Measurements from ENCODE around the gene ARPC1A.

ARPC1A gene

DNA sequence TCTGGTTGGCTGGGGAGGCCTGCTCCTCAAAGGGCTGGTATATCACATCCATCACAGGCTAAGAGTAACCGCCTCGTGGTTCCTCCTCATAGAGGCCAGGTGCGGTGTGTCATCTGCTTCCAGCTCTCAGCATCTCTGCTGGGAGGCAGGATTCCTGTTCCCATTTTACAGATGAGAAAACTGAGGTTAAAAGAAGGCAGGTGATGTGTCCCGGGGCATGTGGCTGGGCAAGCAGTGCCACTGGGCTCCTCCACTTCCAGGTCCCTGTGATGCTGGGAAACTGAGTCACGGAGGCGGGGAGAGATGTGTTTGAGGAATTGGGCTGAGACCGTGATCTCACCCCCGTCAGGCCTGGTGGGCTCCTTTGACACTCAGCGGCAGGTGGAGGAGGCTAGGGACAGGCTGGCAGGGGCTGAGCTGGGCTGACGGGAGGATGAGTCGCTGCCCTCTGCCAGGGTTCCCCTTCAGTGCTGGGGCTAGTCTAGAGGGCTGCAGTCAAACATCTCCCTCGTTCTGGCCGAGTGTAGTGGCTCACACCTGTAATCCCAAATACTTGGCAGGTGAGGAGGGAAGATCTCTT is 58.2 kb downstream of the ARPC1A start:
- Histone ChIP-seq H3K27ac (ENCODE audit: low read length, poor library complexity, severe bottlenecking) (no peak overlapping the region), H3K23ac (ENCODE audit: low read length in 2 of 2) (no peak overlapping the region), H3K27me3 (ENCODE audit: control insufficient read depth in 1 of 2, insufficient read depth in 1 of 2, low read length in 2 of 2) (no peaks in the 10 kb centered on the region), H3K9me3 (ENCODE audit: control insufficient read depth, low read length) (no peaks in the 10 kb centered on the region), H2BK120ac (ENCODE audit: low read depth, low read length) (no peak overlapping the region), H4K8ac (ENCODE audit: low read length) (no peak overlapping the region), H3K4ac (ENCODE audit: low read depth in 1 of 2, low read length in 2 of 2) (no peak overlapping the region), H3K9ac (ENCODE audit: low read length) (no peak overlapping the region), H3K79me1 (replicated peaks; ENCODE audit: low read length, poor library complexity, severe bottlenecking) (peaks cover 36% of the 10 kb centered on the region), H3K4me2 (ENCODE audit: low read length, poor library complexity, severe bottlenecking) (no peak overlapping the region), H2AFZ (ENCODE audit: low read depth, low read length) (no peak overlapping the region), H2BK15ac (ENCODE audit: low read depth, poor library complexity, severe bottlenecking) (no peak overlapping the region), H2BK12ac (ENCODE audit: low read length in 2 of 2) (peak overlapping the region in 1 of 2 experiments; percentile 18), H4K91ac (ENCODE audit: low read length) (no peak overlapping the region), H3K4me3 (ENCODE audit: insufficient read depth in 1 of 2, low read depth in 1 of 2, low read length in 2 of 2) (no peak overlapping the region), H2AK5ac (ENCODE audit: low read length, severe bottlenecking) (no peak overlapping the region), H3K4me1 (ENCODE audit: control insufficient read depth, insufficient read depth, low read depth, low read length) (peaks cover 36% of the 10 kb centered on the region), H3K36me3 (ENCODE audit: control insufficient read depth in 1 of 2, insufficient read depth in 2 of 2, low read depth in 1 of 2, low read length in 2 of 2) (peaks cover 53 to 61% of the 10 kb centered on the region in 2 experiments), H2BK5ac (ENCODE audit: low read depth, low read length, poor library complexity, severe bottlenecking) (no peak overlapping the region), H3K14ac (ENCODE audit: low read length in 2 of 2) (no peak overlapping the region), H3K18ac (ENCODE audit: low read depth in 1 of 2, low read length in 2 of 2) (no peak overlapping the region)
- WGBS = 94% methylated on average over 13 of the region's 13 CpGs
- DNase-seq = no peak

DNA sequence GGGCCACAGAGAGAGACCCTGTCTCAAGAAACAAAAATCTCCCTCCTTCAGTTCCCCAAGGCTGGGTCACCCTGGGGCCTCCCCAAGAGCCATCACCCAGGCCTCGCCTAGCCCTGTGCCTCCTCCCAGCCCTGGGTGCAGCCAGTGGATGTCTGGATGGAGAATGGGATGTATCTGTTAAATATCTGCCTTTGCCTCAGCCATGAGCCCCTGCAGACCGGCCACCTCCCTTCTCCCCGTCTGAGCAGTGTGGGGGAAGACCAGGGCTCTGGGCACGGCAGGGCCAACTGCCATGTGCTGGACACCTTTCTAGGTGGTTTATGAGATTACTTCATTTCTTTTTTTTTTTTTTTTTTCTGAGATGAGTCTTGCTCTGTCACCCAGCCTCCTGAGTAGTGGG is 58.8 kb downstream of the ARPC1A start:
- Histone ChIP-seq H2BK120ac (ENCODE audit: low read depth, low read length) (no peak overlapping the region), H2BK15ac (ENCODE audit: low read depth, poor library complexity, severe bottlenecking) (no peak overlapping the region), H3K23ac (ENCODE audit: low read length in 2 of 2) (no peak overlapping the region), H3K27ac (ENCODE audit: low read length, poor library complexity, severe bottlenecking) (no peak overlapping the region), H3K4ac (ENCODE audit: low read depth in 1 of 2, low read length in 2 of 2) (no peak overlapping the region), H4K91ac (ENCODE audit: low read length) (no peak overlapping the region), H3K4me1 (ENCODE audit: control insufficient read depth, insufficient read depth, low read depth, low read length) (peaks cover 32% of the 10 kb centered on the region), H3K18ac (ENCODE audit: low read depth in 1 of 2, low read length in 2 of 2) (no peak overlapping the region), H2AK5ac (ENCODE audit: low read length, severe bottlenecking) (no peak overlapping the region), H3K27me3 (ENCODE audit: control insufficient read depth in 1 of 2, insufficient read depth in 1 of 2, low read length in 2 of 2) (no peaks in the 10 kb centered on the region), H3K9ac (ENCODE audit: low read length) (no peak overlapping the region), H3K4me3 (ENCODE audit: insufficient read depth in 1 of 2, low read depth in 1 of 2, low read length in 2 of 2) (no peak overlapping the region), H2AFZ (ENCODE audit: low read depth, low read length) (no peak overlapping the region), H3K79me1 (replicated peaks; ENCODE audit: low read length, poor library complexity, severe bottlenecking) (peaks cover 36% of the 10 kb centered on the region), H3K9me3 (ENCODE audit: control insufficient read depth, low read length) (no peaks in the 10 kb centered on the region), H3K14ac (ENCODE audit: low read length in 2 of 2) (no peak overlapping the region), H2BK5ac (ENCODE audit: low read depth, low read length, poor library complexity, severe bottlenecking) (no peak overlapping the region), H2BK12ac (ENCODE audit: low read length in 2 of 2) (peak overlapping the region in 1 of 2 experiments; percentile 3), H3K4me2 (ENCODE audit: low read length, poor library complexity, severe bottlenecking) (no peak overlapping the region), H4K8ac (ENCODE audit: low read length) (no peak overlapping the region), H3K36me3 (ENCODE audit: control insufficient read depth in 1 of 2, insufficient read depth in 2 of 2, low read depth in 1 of 2, low read length in 2 of 2) (peaks cover 58 to 68% of the 10 kb centered on the region in 2 experiments)
- no peak for DNase-seq
- WGBS = 86% methylated on average over 2 of the region's 4 CpGs

- Histone ChIP-seq H2AFZ (ENCODE audit: low read depth, low read length) (no peak overlapping the region), H3K36me3 (ENCODE audit: control insufficient read depth in 1 of 2, insufficient read depth in 2 of 2, low read depth in 1 of 2, low read length in 2 of 2) (peaks cover 69 to 75% of the 10 kb centered on the region in 2 experiments), H3K4me3 (ENCODE audit: insufficient read depth in 1 of 2, low read depth in 1 of 2, low read length in 2 of 2) (no peak overlapping the region), H4K8ac (ENCODE audit: low read length) (no peak overlapping the region), H3K9me3 (ENCODE audit: control insufficient read depth, low read length) (no peaks in the 10 kb centered on the region), H2BK15ac (ENCODE audit: low read depth, poor library complexity, severe bottlenecking) (no peak overlapping the region), H3K79me1 (replicated peaks; ENCODE audit: low read length, poor library complexity, severe bottlenecking) (peaks cover 34% of the 10 kb centered on the region), H3K4me2 (ENCODE audit: low read length, poor library complexity, severe bottlenecking) (no peak overlapping the region), H3K27ac (ENCODE audit: low read length, poor library complexity, severe bottlenecking) (no peak overlapping the region), H3K27me3 (ENCODE audit: control insufficient read depth in 1 of 2, insufficient read depth in 1 of 2, low read length in 2 of 2) (no peaks in the 10 kb centered on the region), H3K9ac (ENCODE audit: low read length) (no peak overlapping the region), H3K18ac (ENCODE audit: low read depth in 1 of 2, low read length in 2 of 2) (no peak overlapping the region), H4K91ac (ENCODE audit: low read length) (no peak overlapping the region), H3K23ac (ENCODE audit: low read length in 2 of 2) (no peak overlapping the region), H2BK5ac (ENCODE audit: low read depth, low read length, poor library complexity, severe bottlenecking) (no peak overlapping the region), H3K4ac (ENCODE audit: low read depth in 1 of 2, low read length in 2 of 2) (no peak overlapping the region), H3K4me1 (ENCODE audit: control insufficient read depth, insufficient read depth, low read depth, low read length) (peaks cover 24% of the 10 kb centered on the region), H2AK5ac (ENCODE audit: low read length, severe bottlenecking) (no peak overlapping the region), H2BK120ac (ENCODE audit: low read depth, low read length) (no peak overlapping the region), H2BK12ac (ENCODE audit: low read length in 2 of 2) (peak overlapping the region in 1 of 2 experiments; percentile 54), H3K14ac (ENCODE audit: low read length in 2 of 2) (no peak overlapping the region)
- no peak for DNase-seq
- 93% methylated on average over 8 of the region's 8 CpGs for WGBS
These were observed 59.9 kb downstream of the ARPC1A start for GRCh38 chr7:99385564-99385963.

GRCh38 chr7:99386584-99387238 is 61.0 kb downstream of the ARPC1A start:
- Histone ChIP-seq H3K4ac (ENCODE audit: low read depth in 1 of 2, low read length in 2 of 2) (no peak overlapping the region), H3K4me2 (ENCODE audit: low read length, poor library complexity, severe bottlenecking) (no peak overlapping the region), H4K91ac (ENCODE audit: low read length) (no peak overlapping the region), H3K36me3 (ENCODE audit: control insufficient read depth in 1 of 2, insufficient read depth in 2 of 2, low read depth in 1 of 2, low read length in 2 of 2) (peaks cover 74% of the 10 kb centered on the region in 2 experiments), H3K23ac (ENCODE audit: low read length in 2 of 2) (no peak overlapping the region), H3K18ac (ENCODE audit: low read depth in 1 of 2, low read length in 2 of 2) (no peak overlapping the region), H3K27ac (ENCODE audit: low read length, poor library complexity, severe bottlenecking) (no peak overlapping the region), H2BK12ac (ENCODE audit: low read length in 2 of 2) (no peak overlapping the region), H2BK15ac (ENCODE audit: low read depth, poor library complexity, severe bottlenecking) (no peak overlapping the region), H2AFZ (ENCODE audit: low read depth, low read length) (no peak overlapping the region), H3K14ac (ENCODE audit: low read length in 2 of 2) (no peak overlapping the region), H4K8ac (ENCODE audit: low read length) (no peak overlapping the region), H3K79me1 (replicated peaks; ENCODE audit: low read length, poor library complexity, severe bottlenecking) (peaks cover 33% of the 10 kb centered on the region), H3K9me3 (ENCODE audit: control insufficient read depth, low read length) (no peaks in the 10 kb centered on the region), H2BK120ac (ENCODE audit: low read depth, low read length) (no peak overlapping the region), H2BK5ac (ENCODE audit: low read depth, low read length, poor library complexity, severe bottlenecking) (no peak overlapping the region), H3K9ac (ENCODE audit: low read length) (no peak overlapping the region), H3K4me1 (ENCODE audit: control insufficient read depth, insufficient read depth, low read depth, low read length) (peaks cover 12% of the 10 kb centered on the region), H2AK5ac (ENCODE audit: low read length, severe bottlenecking) (no peak overlapping the region), H3K27me3 (ENCODE audit: control insufficient read depth in 1 of 2, insufficient read depth in 1 of 2, low read length in 2 of 2) (no peaks in the 10 kb centered on the region), H3K4me3 (ENCODE audit: insufficient read depth in 1 of 2, low read depth in 1 of 2, low read length in 2 of 2) (no peak overlapping the region)
- 96% methylated on average over 9 of the region's 9 CpGs for WGBS
- DNase-seq = peak; percentile 36
